Stimulated activated CD4-positive, alpha-beta T cell treated with anti-CD3 and anti-CD28 coated beads, Interleukin-4, amount 100 ng/mL, for 24 hours (primary cell): Measurements from ENCODE around the gene SHC3.

Experiments used
- DNase-seq: peaks from one replicate; pipeline ENCODE4 v3.0.0-alpha.2; 2020

Gene SHC3

GRCh38 chr9:89048616-89049015 lies 130.0 kb downstream of the SHC3 start:
- no peak for DNase-seq

DNA sequence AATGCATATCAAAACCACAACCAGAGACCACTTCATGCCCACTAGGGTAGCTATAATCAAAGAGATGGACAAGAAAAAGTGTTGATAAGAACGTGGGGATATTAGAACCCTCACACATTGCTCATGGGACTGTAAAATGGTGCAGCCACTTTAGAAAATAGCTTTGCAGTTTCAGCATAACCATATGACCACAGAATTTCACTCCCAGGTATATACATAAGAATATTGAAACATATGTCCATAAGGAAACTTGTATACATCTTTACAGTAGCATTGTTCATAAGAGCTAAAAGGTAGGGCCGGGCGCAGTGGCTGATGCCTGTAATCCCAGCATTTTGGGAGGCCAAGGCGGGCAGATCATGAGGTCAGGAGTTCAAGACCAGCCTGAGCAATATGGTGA lies 131.0 kb downstream of the SHC3 start:
- DNase-seq = no peak

DNA sequence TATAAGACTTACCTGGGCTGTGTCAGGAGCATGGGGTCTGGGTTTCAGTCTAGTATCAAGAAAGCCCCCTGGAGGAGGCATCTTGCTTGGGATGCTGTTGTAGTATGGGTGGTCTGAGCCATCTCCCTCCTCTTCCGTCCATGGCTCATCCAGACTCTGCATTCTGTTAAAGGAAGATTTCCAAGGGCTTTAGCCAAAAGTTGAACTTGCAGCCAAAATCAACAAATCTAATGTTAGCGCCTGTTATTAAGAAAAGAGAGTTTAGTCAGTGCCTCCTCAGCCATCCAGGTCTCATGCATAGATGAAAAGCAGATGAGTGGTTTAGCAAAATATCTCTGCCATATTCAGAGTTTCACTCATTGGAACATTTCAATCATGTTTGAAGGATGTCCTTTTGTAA lies 131.8 kb downstream of the SHC3 start:
- DNase-seq = no peak

DNA sequence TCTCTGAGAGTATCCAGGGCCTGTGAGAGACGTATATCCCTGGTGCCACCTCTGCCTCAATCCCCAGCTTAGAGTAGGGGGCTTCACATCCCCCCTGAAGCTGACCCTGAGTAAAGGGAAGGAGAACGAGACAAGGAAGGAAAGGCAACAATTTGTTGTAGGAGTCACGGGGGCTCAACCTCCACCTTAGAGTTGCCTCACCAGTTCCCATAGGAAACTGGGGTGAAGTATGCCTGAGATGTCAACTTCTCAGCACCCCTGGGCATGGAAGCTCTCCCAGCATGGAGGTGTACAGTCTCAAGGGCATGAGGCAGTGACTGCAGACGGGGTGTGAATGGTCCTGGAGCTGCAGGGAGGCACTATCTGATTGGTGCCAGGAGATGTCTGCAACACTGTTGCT lies 133.7 kb downstream of the SHC3 start:
- DNase-seq = no peak

DNA sequence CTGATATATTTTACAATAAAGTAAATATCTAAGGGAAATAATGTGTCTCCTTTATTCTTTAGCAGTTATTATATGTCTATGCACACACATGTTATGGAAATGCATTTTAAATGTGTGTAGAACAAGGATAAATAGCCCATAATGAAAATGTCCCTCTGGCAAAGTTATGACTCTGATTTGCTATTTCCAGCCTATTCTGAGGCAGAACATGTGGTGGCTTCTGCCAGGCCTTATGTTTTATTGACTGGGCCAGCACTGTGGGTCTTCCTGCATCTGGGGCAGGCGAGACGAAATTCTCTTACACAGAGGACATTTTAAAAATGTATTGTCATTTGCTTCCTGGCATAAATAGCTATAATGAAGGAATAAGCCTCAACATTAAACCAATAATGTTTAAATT lies 134.5 kb downstream of the SHC3 start:
- DNase-seq = no peak

DNA sequence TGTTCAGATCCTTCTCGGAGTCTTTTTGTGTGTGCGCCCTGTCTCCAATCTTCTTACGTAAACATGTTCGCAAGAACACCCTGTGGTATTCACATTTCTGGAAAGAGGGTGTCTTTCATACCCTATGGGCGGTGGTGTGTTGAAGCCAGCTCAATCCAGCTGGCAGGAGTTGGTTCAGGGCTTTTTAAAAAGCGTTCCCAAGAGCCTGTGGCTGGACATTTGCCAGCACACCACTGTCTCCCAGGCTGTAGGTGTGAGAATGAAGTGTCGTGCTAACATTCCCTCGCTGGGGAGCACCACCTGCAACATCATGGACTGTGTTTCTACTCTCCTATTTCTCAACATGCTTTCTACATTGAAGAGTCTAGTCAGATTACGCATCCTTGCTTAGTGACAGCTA lies 135.6 kb downstream of the SHC3 start:
- DNase-seq = no peak

GRCh38 chr9:89039664-89040063 lies 139.0 kb downstream of the SHC3 start:
- no peak for DNase-seq

DNA sequence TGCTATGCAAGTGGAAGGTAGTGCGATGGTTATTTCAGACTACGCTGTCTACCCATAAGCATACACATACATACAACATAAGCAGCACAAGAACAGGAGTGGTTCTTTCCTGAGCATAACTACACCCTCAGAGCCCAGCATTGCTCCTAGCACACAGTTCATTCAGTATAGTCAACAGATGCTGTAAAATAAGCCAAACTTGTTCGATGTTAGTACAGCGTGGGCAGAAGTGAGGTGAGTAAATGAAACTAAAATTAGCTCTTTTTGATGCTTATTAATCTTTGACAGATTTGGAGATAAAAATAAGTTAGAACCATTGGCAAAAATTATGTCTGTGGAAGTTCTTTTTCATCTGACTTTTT lies 139.5 kb downstream of the SHC3 start:
- no peak for DNase-seq

- DNase-seq = no peak
Observed at GRCh38 chr9:89038382-89039103, 140.1 kb downstream of the SHC3 start.

GRCh38 chr9:89037891-89038290 lies 140.7 kb downstream of the SHC3 start:
- no peak for DNase-seq

DNA sequence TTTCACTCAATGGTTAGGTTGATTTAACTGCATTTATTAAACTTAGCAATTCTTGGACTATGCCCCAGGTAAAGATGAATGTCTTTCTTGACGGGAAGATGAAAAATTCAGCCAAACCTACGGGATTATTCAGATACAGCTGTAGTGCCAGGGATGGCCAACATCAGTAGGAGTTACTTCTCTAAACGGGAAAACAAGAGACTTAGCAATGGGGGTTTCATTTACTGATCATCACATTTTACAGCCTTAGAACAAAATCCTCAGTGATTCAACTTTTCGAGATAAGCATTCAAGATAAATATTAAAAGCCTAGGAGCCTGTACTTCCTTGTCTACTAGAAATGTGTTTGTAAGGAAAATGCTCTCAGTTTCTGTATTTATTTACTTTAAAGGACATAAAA lies 141.3 kb downstream of the SHC3 start:
- no peak for DNase-seq

DNA sequence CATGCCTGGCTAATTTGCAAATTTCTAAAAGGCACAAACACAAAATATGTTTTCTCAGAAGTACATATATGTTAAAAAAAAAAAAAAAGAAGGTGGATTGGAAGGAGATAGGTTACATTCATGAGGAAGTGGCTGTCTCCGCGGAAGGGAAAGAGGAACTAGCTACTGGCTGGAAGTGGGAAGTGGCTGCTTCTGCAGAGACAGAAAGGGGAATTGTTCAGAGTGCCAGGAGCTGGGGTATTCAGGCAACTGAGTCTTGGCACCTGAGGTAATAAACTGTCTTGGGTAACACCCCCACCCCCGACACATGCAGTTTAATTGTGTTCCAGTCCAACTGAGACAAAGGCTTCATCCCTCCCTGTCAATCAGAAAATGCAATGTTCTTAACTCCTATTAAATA lies 141.7 kb downstream of the SHC3 start:
- DNase-seq = no peak

DNA sequence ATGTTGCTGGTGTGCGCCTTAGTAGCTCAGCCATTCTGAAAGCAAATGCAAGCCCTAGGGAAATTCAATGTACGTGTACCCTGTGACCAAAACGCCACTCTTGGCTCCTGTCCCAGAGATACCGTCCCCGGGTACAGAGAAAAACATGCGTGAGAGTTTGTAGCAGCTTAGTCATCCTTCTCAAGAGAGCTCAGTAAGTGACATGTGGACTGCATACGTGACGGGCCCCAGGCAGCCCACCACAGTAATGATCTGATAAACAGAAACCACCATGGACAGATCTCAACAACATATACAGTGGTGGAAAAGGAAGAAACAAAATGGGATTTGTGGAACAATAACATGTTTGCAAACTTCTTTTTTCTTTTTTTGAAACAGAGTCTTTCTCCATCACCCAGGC lies 142.2 kb downstream of the SHC3 start:
- DNase-seq = no peak

- DNase-seq = no peak
Observed at GRCh38 chr9:89032661-89033060, 146.0 kb downstream of the SHC3 start.

GRCh38 chr9:89032173-89032572 lies 146.4 kb downstream of the SHC3 start:
- DNase-seq = no peak

DNA sequence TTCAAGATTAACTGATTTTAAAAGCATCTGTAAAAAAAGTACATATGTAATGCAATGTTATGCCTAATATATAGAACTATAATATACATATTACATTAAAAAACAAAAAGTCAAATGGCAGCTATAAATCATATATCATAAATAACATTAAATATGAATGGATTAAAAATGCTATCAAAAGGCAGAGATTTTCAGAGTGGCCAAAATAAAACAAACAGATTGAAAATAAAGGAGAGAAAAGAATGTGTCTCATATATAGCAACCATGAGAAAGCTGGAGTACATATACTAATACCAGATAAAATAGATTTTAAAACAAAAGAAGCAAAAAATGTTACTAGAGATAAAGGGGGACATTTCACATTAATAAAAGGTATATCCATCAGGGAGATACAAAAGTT lies 148.8 kb downstream of the SHC3 start:
- DNase-seq = no peak

GRCh38 chr9:89026876-89027275 lies 151.7 kb downstream of the SHC3 start:
- no peak for DNase-seq

- no peak for DNase-seq
Observed at GRCh38 chr9:89025553-89025952, 153.1 kb downstream of the SHC3 start.

DNA sequence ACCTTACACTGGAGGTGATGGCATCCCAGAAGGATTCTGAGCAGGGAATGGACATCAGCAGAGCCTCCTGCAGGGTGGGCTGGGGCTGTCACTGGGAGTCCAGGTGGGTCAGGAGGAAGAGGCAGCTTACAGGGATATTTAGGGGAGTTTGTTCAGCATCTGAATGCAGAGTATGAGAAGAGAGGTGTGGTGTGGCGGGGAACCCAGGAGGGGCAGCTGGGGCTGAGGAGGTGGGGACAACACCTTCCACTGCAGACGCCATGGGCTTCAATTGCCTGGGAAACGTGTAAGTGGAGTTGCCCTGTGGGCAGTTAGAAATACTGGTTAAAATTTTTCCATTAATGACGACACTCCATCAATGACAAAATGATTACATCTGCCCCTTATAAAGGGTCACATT lies 153.9 kb downstream of the SHC3 start:
- no peak for DNase-seq

- DNase-seq = no peak
Observed at GRCh38 chr9:89023740-89024139, 154.9 kb downstream of the SHC3 start.

GRCh38 chr9:89022902-89023301 lies 155.7 kb downstream of the SHC3 start:
- no peak for DNase-seq

DNA sequence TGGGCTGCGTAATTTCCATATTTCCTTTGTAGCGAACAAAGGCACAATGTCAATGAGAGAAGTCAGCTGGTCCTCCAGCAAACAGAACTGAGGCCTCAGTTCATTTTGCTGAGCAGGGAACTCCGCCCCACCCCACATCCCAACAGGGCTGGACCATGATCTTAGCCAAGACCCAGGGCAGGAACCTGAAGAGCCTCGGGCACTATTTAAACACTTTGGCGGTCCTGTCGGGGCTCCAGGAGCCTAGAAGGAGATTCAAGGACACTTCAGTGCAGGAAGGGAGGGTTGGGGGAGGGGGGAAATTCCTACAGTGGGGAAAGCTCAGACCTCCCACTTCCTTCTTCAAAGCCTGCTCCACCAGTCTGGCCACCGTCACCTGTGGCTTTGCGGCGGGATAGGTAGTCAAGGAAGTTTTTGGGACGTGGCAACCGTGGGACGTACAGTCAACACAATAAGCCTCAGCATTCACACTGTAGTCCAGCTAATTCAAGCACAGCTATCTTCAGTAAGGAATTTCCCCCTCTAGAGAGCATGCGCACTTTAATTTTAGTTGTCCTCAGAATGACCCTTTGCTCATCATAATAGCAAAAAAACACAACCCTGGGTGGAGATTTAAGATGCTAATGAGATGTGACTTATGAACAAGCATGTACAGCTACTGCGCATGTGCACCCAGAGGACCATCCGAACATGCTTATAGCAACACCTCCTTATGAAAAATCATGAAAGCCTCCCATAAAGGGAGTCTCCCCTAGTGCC lies 156.4 kb downstream of the SHC3 start:
- DNase-seq = no peak

DNA sequence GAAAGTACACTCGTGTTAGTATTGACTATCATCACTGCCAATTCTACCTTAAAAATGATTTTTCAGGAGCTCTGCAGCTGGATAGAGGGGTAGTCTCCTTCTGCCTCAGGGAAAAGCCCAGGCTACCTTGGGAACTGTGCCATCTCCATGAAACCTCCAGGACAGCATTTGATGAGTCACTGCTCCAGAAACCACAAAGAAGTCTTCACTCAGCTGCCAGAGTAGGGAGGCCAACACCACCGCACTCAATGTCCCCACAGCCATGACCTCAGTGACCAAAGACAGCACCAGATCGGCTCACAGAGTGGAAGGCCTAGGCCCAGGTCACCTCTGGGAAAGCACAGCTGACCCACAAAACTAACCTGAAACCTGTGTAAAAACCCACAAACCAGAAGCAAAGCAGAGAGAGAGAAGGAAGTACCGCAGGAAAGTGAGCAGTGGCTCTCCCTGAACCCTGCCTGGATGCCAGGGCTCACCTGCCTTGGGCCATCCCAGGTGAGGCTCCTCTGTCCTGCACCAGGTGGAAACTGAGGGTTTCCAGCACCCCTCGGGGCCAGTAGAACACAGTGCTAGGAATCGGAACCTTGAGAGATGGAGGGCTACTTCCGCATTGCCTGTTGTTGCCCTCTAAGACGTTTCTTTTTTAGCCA lies 157.3 kb downstream of the SHC3 start:
- no peak for DNase-seq

DNA sequence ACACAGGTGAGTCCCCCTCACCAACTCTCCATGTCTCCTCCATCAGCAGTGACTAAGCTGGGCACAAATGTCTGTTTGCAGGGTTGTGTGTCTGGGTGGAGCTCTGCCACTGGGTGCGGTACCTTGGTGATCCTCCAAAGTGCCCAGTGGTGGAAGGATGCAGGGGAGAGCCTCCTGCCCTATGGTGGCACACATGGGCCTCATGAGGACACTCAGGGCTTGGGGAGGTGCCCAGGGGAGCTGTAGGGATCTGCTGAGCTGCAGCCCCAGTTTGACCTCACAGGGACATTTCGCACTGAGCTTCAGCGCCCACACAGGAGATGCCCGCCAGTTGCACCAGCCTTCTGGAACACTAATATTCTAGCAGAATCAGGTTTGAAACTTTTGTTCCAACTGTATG lies 157.9 kb downstream of the SHC3 start:
- no peak for DNase-seq
